ENCODE data around the gene ADAMTSL4.
"Not testable (repeated sequence)": the region's sequence is repeated elsewhere in the genome, so short reads cannot be mapped to it uniquely, and the experiment has no call there.

The ADAMTSL4 gene

GRCh38 chr1:150579945-150580642 lies 30.9 kb downstream of the ADAMTSL4 start:
- Mint-ChIP-seq H3K27ac (peak overlapping the region; percentile 82), H3K9me3 (no peaks in the 10 kb centered on the region), H3K4me3 (peak overlapping the region; percentile 74), H3K36me3 (peaks cover 35% of the 10 kb centered on the region), H3K4me1 (peaks cover 23% of the 10 kb centered on the region), H3K27me3 (no peaks in the 10 kb centered on the region)

- peaks cover 28% of the 10 kb centered on the region for H3K36me3 Mint-ChIP-seq
- H3K27me3 Mint-ChIP-seq, H3K9me3 Mint-ChIP-seq: not testable (repeated sequence)
- peaks cover 17% of the 10 kb centered on the region for H3K4me1 Mint-ChIP-seq
- peak overlapping the region; percentile 74 for H3K4me3 Mint-ChIP-seq
- H3K27ac Mint-ChIP-seq, result peak overlapping the region; percentile 82
These were observed 31.8 kb downstream of the ADAMTSL4 start for GRCh38 chr1:150580966-150581365.

GRCh38 chr1:150581437-150581836 lies 32.2 kb downstream of the ADAMTSL4 start:
- Mint-ChIP-seq H3K4me1 (peaks cover 15% of the 10 kb centered on the region), H3K36me3 (peaks cover 24% of the 10 kb centered on the region)
- H3K27ac Mint-ChIP-seq, H3K27me3 Mint-ChIP-seq, H3K9me3 Mint-ChIP-seq, H3K4me3 Mint-ChIP-seq: not testable (repeated sequence)

GRCh38 chr1:150581962-150582361 lies 32.8 kb downstream of the ADAMTSL4 start:
- not testable (repeated sequence) for H3K4me3 Mint-ChIP-seq, H3K9me3 Mint-ChIP-seq, H3K27ac Mint-ChIP-seq, H3K27me3 Mint-ChIP-seq
- H3K36me3 Mint-ChIP-seq, result peaks cover 20% of the 10 kb centered on the region
- H3K4me1 Mint-ChIP-seq, result peaks cover 15% of the 10 kb centered on the region

- H3K27ac Mint-ChIP-seq, result no peak overlapping the region
- H3K4me1 Mint-ChIP-seq, result peaks cover 15% of the 10 kb centered on the region
- peaks cover 16% of the 10 kb centered on the region for H3K36me3 Mint-ChIP-seq
- H3K4me3 Mint-ChIP-seq, result no peak overlapping the region
- no peaks in the 10 kb centered on the region for H3K27me3 Mint-ChIP-seq
- no peaks in the 10 kb centered on the region for H3K9me3 Mint-ChIP-seq
These were observed 33.2 kb downstream of the ADAMTSL4 start for GRCh38 chr1:150582371-150582770.

GRCh38 chr1:150596095-150596892 lies 47.1 kb downstream of the ADAMTSL4 start:
- no peaks in the 10 kb centered on the region for H3K27me3 Mint-ChIP-seq
- no peak overlapping the region for H3K4me3 Mint-ChIP-seq
- H3K36me3 Mint-ChIP-seq, result peaks cover 4% of the 10 kb centered on the region
- no peak overlapping the region for H3K27ac Mint-ChIP-seq
- H3K9me3 Mint-ChIP-seq, result no peaks in the 10 kb centered on the region
- H3K4me1 Mint-ChIP-seq, result peaks cover 11% of the 10 kb centered on the region

- no peak overlapping the region for H3K27ac Mint-ChIP-seq
- peaks cover 11% of the 10 kb centered on the region for H3K4me1 Mint-ChIP-seq
- no peaks in the 10 kb centered on the region for H3K9me3 Mint-ChIP-seq
- no peak overlapping the region for H3K4me3 Mint-ChIP-seq
- no peaks in the 10 kb centered on the region for H3K27me3 Mint-ChIP-seq
- H3K36me3 Mint-ChIP-seq, result peaks cover 4% of the 10 kb centered on the region
These were observed 47.8 kb downstream of the ADAMTSL4 start for GRCh38 chr1:150596976-150597375.

GRCh38 chr1:150598346-150598745 lies 49.1 kb downstream of the ADAMTSL4 start:
- H3K27me3 Mint-ChIP-seq, H3K36me3 Mint-ChIP-seq, H3K4me3 Mint-ChIP-seq, H3K9me3 Mint-ChIP-seq, H3K27ac Mint-ChIP-seq: not testable (repeated sequence)
- H3K4me1 Mint-ChIP-seq, result peaks cover 14% of the 10 kb centered on the region

- H3K36me3 Mint-ChIP-seq, result peaks cover 9% of the 10 kb centered on the region
- H3K9me3 Mint-ChIP-seq, result no peaks in the 10 kb centered on the region
- H3K27me3 Mint-ChIP-seq, result no peaks in the 10 kb centered on the region
- peaks cover 23% of the 10 kb centered on the region for H3K4me1 Mint-ChIP-seq
- H3K4me3 Mint-ChIP-seq, result no peak overlapping the region
- no peak overlapping the region for H3K27ac Mint-ChIP-seq
These were observed 52.3 kb downstream of the ADAMTSL4 start for GRCh38 chr1:150601540-150601939.

GRCh38 chr1:150602372-150602771 lies 53.2 kb downstream of the ADAMTSL4 start:
- H3K4me1 Mint-ChIP-seq, result peaks cover 24% of the 10 kb centered on the region
- H3K4me3 Mint-ChIP-seq, H3K36me3 Mint-ChIP-seq, H3K9me3 Mint-ChIP-seq, H3K27ac Mint-ChIP-seq, H3K27me3 Mint-ChIP-seq: not testable (repeated sequence)

- H3K36me3 Mint-ChIP-seq, result peaks cover 9% of the 10 kb centered on the region
- H3K9me3 Mint-ChIP-seq, result no peaks in the 10 kb centered on the region
- H3K4me3 Mint-ChIP-seq, result no peak overlapping the region
These were observed 54.5 kb downstream of the ADAMTSL4 start for GRCh38 chr1:150603711-150604110.

GRCh38 chr1:150604226-150604588 lies 55.0 kb downstream of the ADAMTSL4 start:
- H3K4me3 Mint-ChIP-seq, result peak overlapping the region; percentile 36
- peaks cover 9% of the 10 kb centered on the region for H3K36me3 Mint-ChIP-seq
- H3K9me3 Mint-ChIP-seq, result no peaks in the 10 kb centered on the region
- peaks cover 24% of the 10 kb centered on the region for H3K4me1 Mint-ChIP-seq
- H3K27ac Mint-ChIP-seq, result peak overlapping the region; percentile 96
- H3K27me3 Mint-ChIP-seq, result no peaks in the 10 kb centered on the region

More at GRCh38 chr1:150603711-150604110, 54.5 kb downstream of the ADAMTSL4 start:
- H3K4me1 Mint-ChIP-seq, result peaks cover 24% of the 10 kb centered on the region
- no peaks in the 10 kb centered on the region for H3K27me3 Mint-ChIP-seq
- peak overlapping the region; percentile 94 for H3K27ac Mint-ChIP-seq

GRCh38 chr1:150605451-150605731 lies 56.2 kb downstream of the ADAMTSL4 start:
- H3K27ac Mint-ChIP-seq, H3K9me3 Mint-ChIP-seq, H3K27me3 Mint-ChIP-seq, H3K4me3 Mint-ChIP-seq, H3K36me3 Mint-ChIP-seq: not testable (repeated sequence)
- H3K4me1 Mint-ChIP-seq, result peaks cover 24% of the 10 kb centered on the region

- peak overlapping the region; percentile 56 for H3K27ac Mint-ChIP-seq
- peaks cover 32% of the 10 kb centered on the region for H3K4me1 Mint-ChIP-seq
- peaks cover 5% of the 10 kb centered on the region for H3K36me3 Mint-ChIP-seq
- H3K4me3 Mint-ChIP-seq, result no peak overlapping the region
- H3K9me3 Mint-ChIP-seq, result no peaks in the 10 kb centered on the region
- H3K27me3 Mint-ChIP-seq, result no peaks in the 10 kb centered on the region
These were observed 57.4 kb downstream of the ADAMTSL4 start for GRCh38 chr1:150606463-150607142.

- Mint-ChIP-seq H3K4me1 (peaks cover 45% of the 10 kb centered on the region), H3K9me3 (no peaks in the 10 kb centered on the region), H3K4me3 (no peak overlapping the region), H3K27me3 (no peaks in the 10 kb centered on the region), H3K27ac (peak overlapping the region; percentile 41), H3K36me3 (no peaks in the 10 kb centered on the region)
These were observed 60.5 kb downstream of the ADAMTSL4 start for GRCh38 chr1:150609732-150610131.

Measured in activated naive CD4-positive, alpha-beta T cell treated with anti-CD3 and anti-CD28 coated beads, Interleukin-2, amount 50 U/mL, for 24 hours (primary cell).